ENCODE data around the gene KLHDC8A.

KLHDC8A gene

DNA sequence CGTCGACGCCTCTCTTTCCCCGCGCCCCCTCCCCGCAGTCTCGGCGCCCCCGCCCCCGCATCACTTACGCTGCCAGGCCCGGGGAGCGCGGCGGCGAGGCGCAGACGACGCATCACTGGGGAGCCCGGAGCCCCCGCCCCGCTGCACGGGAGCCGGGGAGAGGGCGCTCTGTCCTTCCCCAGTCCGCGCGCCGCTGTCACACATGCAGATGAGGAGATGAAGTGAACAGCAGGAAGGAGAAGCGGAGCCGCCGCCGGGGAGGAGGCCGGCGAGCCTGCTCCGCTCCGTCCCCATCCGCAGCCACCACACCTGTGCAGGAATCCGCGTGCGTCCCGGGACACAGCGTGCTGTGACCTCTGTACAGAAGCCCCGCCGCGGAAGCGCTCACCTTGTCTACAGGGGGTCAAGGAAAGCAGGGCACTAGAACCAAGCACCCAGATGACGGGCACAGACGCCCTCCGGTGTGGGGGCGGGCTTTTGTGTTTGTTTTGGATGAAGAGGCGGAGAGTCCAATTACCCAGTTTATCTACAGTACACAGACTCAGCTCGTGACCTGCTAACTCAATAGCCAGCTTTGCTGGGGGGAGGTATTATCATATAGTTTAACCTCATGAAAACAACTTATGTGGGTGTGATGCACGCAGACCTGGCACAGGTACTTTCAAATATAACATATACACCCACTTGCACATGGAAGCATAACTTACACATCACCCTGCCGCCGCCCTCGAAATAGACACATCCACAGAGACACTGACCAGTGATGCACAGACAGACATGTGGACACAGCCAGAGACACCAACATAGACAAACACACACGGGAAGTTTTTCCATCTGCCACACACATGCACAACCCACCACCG lies 12.4 kb downstream of the KLHDC8A start:
- no peak for DNase-seq (ENCODE audit: low spot score)

- DNase-seq (ENCODE audit: low spot score), result no peak
These were observed 13.2 kb downstream of the KLHDC8A start for GRCh38 chr1:205343431-205344065.

DNA sequence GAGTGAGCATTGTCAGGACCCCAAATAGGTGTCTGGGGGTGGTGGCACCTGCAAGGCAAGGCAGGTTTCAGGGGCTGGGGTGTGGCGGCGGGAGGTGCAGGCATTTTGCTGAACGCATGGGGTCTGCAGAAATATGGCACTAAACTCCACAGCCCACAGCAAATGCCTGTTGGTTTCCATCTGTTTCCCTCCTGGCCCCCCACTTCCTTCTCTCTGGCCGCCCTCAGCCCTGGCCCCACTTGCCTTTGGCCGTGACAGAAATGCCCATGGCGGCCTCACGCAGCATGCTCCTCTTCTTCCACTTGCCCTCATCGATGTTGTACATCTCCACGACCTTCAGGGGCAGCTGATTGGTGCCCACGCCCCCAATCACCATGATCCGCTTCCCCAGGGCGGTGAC lies 13.7 kb downstream of the KLHDC8A start:
- no peak for DNase-seq (ENCODE audit: low spot score)

DNA sequence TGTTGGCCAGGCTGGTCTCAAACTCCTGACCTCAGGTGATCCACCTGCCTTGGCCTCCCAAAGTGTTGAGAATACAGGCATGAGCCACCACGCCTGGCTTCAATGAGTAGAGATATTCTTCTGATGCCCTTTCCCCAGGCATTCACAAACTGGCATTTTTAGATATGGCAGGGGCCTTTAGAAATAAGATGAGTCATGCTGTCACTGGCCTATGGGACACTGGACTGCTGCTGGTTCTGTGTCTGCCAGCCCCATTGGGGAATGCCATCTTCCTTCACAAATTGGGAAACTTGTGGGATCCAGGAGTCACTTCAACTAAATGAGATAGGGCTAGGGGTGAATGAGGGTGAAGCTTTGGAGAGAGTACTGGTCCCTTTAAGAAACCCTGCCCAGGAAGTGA lies 16.0 kb downstream of the KLHDC8A start:
- DNase-seq (ENCODE audit: low spot score), result no peak

- no peak for DNase-seq (ENCODE audit: low spot score)
These were observed 17.0 kb downstream of the KLHDC8A start for GRCh38 chr1:205339717-205340116.

GRCh38 chr1:205339197-205339702 lies 17.5 kb downstream of the KLHDC8A start:
- DNase-seq (ENCODE audit: low spot score), result no peak

GRCh38 chr1:205338011-205338410 lies 18.7 kb downstream of the KLHDC8A start:
- DNase-seq (ENCODE audit: low spot score), result no peak

GRCh38 chr1:205337481-205337880 lies 19.2 kb downstream of the KLHDC8A start:
- no peak for DNase-seq (ENCODE audit: low spot score)

- DNase-seq (ENCODE audit: low spot score), result peak; percentile 76
These were observed 21.0 kb downstream of the KLHDC8A start for GRCh38 chr1:205335692-205336091.

DNA sequence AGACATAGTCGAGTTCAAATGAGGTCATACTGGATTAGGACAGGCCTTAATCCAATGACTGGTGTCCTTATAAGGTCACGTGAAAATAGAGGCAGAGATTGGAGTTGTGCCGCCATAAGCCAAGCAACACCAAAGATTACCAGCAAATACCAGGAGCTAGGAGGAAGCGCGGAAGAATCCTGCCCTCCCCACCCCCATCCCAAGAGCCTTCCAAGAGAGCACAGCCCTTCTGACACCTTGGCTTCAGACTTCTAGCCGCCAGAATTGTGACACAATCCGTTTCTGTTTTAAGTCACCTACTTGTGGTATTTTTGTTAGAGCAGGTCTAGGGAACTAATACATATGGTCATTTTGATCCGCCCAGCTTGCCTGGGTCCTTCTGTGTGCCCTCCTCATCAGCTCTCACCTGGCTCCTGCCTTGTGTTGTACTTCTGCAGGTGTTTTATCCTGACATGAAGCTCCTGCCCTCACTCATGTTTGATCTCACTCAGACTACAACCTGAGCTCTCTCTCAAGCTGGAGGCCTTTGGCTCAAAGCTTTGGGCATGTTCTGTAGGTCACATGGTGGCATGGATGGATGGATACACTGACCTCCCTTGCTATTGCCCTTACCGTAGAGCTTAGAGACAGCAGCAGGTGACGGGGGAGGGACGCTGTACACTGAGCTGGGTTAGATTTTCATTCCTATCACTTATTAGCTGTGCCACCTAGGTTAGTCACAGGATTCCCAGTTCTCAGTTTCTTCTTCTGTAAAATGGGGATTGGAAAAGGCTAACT lies 24.5 kb downstream of the KLHDC8A start:
- no peak for DNase-seq (ENCODE audit: low spot score)

- DNase-seq (ENCODE audit: low spot score), result no peak
These were observed 26.6 kb downstream of the KLHDC8A start for GRCh38 chr1:205330150-205330549.

- DNase-seq (ENCODE audit: low spot score), result no peak
These were observed 27.0 kb downstream of the KLHDC8A start for GRCh38 chr1:205329719-205330118.

DNA sequence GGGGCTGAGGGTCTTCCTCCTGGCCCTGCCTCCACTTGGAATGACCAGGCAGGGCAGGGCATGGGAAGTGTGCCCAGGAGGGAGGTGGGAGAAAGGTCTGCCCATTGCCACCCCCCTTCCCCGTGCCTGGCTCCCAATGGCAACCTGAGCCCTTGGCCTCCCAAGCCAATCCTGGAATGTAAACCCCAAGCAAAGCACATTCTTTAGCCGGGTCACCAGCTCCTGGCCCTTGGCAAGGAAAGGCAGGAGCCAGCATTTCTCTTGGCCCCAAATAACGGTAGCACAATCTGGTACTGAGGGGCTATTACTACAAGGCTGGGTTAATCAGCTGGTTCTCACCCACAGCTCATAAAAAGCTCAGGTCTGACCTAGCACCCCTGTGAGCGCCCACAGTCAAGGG lies 28.2 kb downstream of the KLHDC8A start:
- DNase-seq (ENCODE audit: low spot score), result no peak

DNA sequence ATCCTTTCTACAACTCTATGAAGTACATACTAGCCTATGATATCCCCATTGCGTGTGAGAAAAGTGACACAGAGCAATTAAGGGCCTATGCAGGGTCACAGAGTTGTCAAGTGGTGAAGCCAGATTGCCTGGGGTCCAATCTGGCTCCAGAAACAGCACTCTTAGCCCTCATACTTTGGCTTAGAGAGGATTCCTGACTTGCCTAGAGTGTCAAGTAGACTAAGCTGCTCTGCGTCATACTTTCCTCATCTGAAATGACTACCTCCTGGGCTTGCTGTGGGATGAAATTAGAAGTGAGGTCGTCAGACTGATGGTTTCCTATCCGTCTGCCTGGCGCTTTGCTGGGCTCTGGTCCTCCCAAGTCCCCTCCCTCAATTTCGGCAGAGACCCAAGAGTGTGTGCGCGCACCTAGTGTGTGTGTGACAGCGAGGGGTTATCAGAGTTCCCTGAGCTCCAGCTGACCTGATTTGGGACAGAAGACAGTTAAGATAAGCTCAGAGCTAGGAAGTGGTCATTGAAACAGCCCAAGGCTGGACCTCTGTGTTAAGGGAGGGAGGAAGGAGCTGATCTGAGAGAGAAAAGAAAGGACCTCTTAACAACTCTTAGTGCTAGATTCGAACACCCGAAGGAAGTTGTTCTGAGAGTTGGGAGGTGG lies 29.8 kb downstream of the KLHDC8A start:
- DNase-seq (ENCODE audit: low spot score), result no peak

DNA sequence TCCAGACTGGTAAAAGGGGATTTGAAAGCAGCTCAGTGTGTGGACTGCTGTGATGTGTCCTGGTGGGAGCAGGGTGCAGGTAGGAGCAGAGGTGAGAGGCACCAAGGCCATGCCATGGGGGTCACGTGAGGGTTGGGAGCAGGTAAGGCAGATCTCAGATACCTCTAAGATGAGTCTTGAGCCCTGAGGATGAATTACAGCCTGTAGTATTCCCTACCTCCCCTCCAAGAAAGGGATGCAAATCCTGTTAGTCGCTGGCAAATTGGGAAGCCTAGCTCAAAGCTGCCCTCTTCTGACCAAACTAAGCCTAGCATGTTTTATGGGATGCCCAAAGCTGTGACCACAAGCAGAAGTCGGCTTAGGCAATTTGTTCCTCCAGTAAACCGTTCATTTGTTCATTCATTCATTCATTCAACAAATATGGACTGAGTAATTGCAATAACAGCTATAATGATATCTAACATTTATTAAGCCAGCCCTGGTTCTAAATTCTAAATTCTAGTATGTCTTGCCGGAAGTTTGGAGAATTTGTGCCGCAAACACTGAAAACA lies 31.3 kb downstream of the KLHDC8A start:
- peak; percentile 70 for DNase-seq (ENCODE audit: low spot score)

- DNase-seq (ENCODE audit: low spot score), result no peak
These were observed 31.9 kb downstream of the KLHDC8A start for GRCh38 chr1:205324781-205325180.

DNA sequence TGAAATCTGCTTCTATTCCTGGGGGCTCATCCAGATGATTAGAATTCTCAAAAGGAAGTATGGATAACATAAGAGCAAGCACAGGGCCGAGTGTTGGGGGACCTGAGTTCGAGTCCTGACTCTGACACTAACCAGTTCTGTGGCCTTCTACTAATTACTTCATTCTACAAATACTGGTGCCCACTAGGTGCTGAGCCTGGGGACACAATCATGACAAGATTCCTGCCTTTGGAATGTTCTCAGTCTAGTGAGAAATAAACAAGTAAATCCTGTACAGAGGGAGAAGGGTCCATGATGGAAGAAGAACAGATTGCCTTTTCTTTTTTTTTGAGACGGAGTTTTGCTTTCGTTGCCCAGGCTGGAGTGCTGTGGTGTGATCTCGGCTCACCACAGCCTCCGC lies 32.9 kb downstream of the KLHDC8A start:
- no peak for DNase-seq (ENCODE audit: low spot score)

GRCh38 chr1:205321959-205322283 lies 34.8 kb downstream of the KLHDC8A start:
- no peak for DNase-seq (ENCODE audit: low spot score)

DNA sequence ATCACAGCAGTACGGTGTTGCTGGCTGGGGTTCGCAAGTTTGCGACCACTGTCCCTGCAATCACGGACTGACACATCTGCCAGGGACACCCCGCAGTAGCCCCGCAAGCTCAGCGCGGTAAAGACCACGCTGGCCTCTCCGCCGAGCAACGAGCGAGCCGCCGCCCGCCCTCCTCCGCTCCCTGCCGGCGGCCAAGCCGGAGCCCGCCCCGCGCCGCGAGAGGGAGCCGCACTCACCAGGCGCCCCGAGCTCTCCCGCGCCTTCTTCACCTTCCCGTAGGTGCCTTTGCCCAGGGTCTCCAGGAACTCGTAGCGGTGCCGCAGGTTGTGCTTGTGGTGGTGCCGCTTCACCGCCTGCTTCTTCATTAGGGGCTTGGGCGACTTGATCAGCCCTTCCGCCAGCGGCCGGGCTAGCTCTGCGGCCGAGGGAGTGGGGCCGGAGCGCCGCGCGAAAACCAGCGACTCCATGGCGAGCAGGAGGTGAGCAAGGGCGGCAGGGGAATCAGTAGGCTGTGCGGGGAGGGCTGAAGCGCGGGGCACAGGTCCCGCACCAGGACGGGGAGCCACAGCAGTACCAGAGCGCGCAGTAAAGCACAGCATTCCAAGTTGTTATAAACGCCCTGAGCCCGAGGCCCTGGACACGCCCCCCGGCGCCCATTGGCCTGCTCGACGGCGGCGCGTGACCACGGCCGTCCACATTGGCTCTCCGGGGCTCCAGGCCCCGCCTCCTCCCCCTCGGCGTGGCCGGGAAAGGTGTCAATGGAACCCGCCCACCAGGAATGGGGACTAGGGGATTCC lies 35.4 kb downstream of the KLHDC8A start, which contains the start of gene NUAK2:
Gene NUAK2, minus strand, starts transcription at position 584 of the 797 bp plus-strand sequence. Its CDS starts 117 bp downstream, at position 467.
- DNase-seq (ENCODE audit: low spot score), result peak; percentile 88

DNA sequence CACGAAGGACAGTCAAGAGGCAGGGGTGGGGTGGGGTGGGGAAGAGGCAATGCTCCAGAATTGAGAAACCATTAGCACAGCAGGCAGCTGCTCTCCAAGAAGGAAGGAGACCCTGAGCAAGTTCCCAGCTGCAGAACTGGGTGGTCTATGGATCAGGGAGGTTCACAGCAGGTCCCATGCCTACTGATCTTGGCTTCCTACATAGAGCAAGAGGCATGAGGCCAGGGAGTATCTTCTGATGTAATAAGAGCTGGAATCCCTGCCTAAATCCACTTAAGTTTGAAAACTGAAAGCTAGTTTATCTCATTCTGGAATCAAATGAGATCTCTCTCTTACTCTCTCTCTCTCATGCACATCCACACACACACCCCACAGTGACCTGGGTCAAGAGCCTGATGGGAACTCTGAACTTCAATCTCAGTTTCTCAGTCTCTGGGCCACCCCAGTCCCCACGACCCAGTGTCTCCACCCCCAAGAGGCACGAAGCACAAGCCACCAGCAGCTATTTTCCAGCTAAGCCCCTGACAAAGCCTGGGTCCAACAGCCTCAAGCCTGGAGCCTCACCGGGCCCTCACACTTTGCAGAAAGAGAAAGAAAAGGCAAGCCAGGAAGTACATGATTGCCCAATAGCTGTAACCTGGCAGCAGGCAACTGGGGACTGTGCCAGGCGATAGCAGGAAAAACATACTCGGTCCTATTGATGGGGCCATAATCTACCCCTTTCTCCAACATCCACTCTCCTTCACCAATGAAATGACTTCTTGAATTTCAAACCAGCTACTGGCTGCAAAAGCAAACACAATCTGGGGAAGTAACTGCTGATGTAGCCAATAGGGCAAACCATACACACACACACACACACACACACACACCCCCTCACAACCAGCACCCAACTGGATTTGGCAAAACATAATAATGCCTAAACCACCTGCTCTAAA lies 37.4 kb downstream of the KLHDC8A start:
- no peak for DNase-seq (ENCODE audit: low spot score)
